Breast epithelium (tissue), 4 donors: Measurements from ENCODE around the gene LYPD4. TPM values are rescaled to one million over a fixed set of nuclear protein-coding genes. Genes with fewer than 3 reads are reported as not detected.

ENCODE experiments used
- DNase-seq, 2 donors: peaks; one replicate each; pipeline ENCODE4 v3.0.0-alpha.2; 2019; ENCODE audit warnings: low spot score in 2 of 2
- H3K27ac ChIP-seq, 2 donors: fragments of 200-600 bp; sonication (generic) in 1 of 2; one replicate each; pipeline ENCODE4 v1.5.1; 2016 to 2019; ENCODE audit warnings: mild to moderate bottlenecking in 1 of 2
- H3K27me3 ChIP-seq, 2 donors: fragments of 200-600 bp; sonication (generic) in 1 of 2; one replicate each; pipeline versions ENCODE4 v1.5.1 to v1.6.0; 2017 to 2019; ENCODE audit warnings: control low read depth in 1 of 2, mild to moderate bottlenecking in 1 of 2
- H3K36me3 ChIP-seq: fragments of 200-600 bp; one replicate; pipeline ENCODE4 v1.5.1; 2019
- H3K4me1 ChIP-seq, 2 donors: fragments of 200-600 bp; sonication (generic); one replicate each; pipeline ENCODE4 v1.5.1; 2016 to 2019; ENCODE audit warnings: control low read depth in 1 of 2
- H3K4me3 ChIP-seq, 3 donors: fragments of 200-600 bp; sonication (generic); 1 replicate in 2 of 3; 2 replicates in 1 of 3; pipeline ENCODE4 v1.5.1; 2016 to 2019; ENCODE audit warnings: mild to moderate bottlenecking in 3 of 3, moderate library complexity in 2 of 3
- H3K9me3 ChIP-seq, 2 donors: fragments of 200-600 bp; sonication (generic) in 1 of 2; one replicate each; pipeline ENCODE4 v1.5.1; 2016 to 2019; ENCODE audit warnings: control low read depth in 1 of 2
- POLR2A ChIP-seq: fragments of 450-650 bp; IDR thresholded peaks from one replicate; pipeline ENCODE4 v1.6.1; 2016; ENCODE audit warnings: antibody characterized with exemption, mild to moderate bottlenecking, moderate library complexity
- POLR2AphosphoS5 ChIP-seq, 3 donors: sonication (generic); formaldehyde crosslinking; IDR thresholded peaks; one replicate each; pipeline ENCODE4 v1.6.1; 2017; ENCODE audit warnings: antibody characterized with exemption in 3 of 3
- intact Hi-C: fragments of 100-400 bp; cut with DNase I; formaldehyde crosslinking; loops from one replicate; pipeline ENCODE4 v1.15.1; 2023; ENCODE audit warnings: low total_unique reads
- total RNA-seq, 3 donors: library from RNA; depleted of rRNA; stranded (reverse); fragments of >200 nt; gene quantifications; one replicate each; pipeline ENCODE4 v1.1.0, GENCODE V29; 2016
- TF ChIP-seq, protein P1 (sequence below), 3 donors: fragments of 450-650 bp; IDR thresholded peaks; one replicate each; pipeline ENCODE4 v1.5.1; 2016 to 2017; ENCODE audit warnings: antibody characterized with exemption in 3 of 3, mild to moderate bottlenecking in 3 of 3, moderate library complexity in 3 of 3

The LYPD4 gene
- total RNA-seq, 3 donors from 2014 or later, result not detected

DNA sequence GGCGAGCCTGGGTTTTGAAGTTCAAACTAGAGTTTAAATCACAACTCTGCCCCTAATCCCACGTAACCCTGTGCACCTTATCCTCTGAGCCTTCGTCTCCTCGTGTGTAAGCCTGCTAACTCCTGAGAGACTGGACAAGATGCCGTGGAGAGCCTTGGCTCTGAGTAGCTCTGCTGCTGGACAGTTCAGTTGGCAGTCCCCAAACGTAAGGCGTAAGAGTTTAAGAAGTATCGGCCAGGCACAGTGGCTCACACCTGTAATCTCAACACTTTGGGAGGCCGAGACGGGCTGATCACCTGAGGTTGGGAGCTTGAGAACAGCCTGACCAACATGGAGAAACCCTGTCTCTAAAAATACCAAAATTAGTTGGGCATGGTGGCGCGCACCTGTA, 27.9 kb upstream of the LYPD4 start:
- no peak overlapping the region for H3K4me3 ChIP-seq
- intact Hi-C loops, result no loop called here
- DNase-seq, result no peak
- H3K36me3 ChIP-seq, result no peaks in the 10 kb centered on the region
- peaks cover 0 to 5% of the 10 kb centered on the region in 2 donors for H3K4me1 ChIP-seq
- H3K27me3 ChIP-seq, result no peaks in the 10 kb centered on the region
- TF ChIP-seq POLR2A (no peak), POLR2AphosphoS5 (IDR thresholded peaks at IDR 0.05) (no peak)
- TF ChIP-seq, protein P1, sequence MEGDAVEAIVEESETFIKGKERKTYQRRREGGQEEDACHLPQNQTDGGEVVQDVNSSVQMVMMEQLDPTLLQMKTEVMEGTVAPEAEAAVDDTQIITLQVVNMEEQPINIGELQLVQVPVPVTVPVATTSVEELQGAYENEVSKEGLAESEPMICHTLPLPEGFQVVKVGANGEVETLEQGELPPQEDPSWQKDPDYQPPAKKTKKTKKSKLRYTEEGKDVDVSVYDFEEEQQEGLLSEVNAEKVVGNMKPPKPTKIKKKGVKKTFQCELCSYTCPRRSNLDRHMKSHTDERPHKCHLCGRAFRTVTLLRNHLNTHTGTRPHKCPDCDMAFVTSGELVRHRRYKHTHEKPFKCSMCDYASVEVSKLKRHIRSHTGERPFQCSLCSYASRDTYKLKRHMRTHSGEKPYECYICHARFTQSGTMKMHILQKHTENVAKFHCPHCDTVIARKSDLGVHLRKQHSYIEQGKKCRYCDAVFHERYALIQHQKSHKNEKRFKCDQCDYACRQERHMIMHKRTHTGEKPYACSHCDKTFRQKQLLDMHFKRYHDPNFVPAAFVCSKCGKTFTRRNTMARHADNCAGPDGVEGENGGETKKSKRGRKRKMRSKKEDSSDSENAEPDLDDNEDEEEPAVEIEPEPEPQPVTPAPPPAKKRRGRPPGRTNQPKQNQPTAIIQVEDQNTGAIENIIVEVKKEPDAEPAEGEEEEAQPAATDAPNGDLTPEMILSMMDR (IDR thresholded peaks at IDR 0.05), result no peak
- no peaks in the 10 kb centered on the region for H3K9me3 ChIP-seq
- peak overlapping the region in 1 of 2 donors; percentile 32 for H3K27ac ChIP-seq

DNA sequence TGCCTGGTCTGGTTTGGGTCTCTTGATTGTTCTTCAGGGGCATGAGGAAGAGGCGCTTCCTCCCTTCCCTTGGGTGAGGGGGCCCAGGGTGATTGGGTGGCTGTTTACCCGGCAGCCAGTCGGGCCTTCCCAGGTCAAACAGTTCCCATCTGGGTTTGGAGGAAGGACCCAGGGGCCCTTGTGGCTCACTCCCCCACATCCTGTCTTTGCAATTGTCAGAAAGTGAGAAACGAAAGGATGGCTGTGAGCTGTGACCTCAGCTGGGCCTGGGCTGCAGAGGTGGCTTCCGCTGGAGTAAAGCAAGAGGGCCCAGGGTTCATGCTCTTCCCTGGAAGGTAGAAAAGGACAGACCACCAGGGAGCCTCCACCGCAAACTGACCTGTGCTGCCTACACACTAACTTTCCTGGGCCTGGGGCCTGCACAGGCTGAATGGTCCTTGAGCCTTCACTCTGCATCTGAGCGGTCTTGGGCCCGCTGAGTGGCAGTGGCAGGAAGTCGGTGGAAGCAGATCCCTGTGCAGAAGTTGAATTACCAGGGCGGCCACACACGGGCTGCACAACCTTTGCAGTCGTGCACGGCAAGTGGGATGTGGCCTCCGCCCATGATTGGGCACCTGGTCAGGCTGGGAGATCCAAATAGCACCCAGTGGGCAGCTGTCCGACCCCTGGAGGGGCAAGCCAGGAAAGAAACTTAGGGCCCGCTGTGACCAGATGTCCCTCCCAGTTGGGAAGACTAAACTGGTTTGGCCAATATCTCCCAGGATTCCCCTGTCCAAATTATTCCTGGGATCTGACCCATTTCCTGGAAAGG, 27.3 kb upstream of the LYPD4 start:
- Histone ChIP-seq H3K27ac (peak overlapping the region in 1 of 2 donors; percentile 32), H3K4me1 (peaks cover 0 to 5% of the 10 kb centered on the region in 2 donors)

DNA sequence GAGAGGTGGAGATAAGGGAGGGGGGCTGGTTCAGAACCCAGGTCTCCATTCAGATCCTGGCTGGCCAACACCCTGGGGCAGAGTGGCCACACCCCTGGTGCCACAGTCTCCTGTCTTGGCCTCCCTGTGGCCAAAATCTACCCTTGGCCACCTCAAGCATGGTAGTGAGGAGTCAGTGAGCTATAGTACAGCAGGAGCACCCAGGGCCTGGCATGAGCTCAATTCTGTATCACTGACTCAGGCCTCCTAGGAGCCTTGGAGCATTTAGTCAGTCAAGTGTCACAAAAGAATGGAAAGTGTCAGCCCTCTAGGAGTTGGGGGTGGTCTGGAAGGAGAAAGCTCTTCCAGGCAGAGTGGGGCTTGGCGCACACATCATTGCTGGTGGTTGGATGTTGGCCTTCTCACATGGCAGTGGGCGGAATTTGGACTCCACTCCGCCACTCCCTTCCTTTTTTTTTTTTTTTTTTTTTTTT, 26.0 kb upstream of the LYPD4 start:
- no peaks in the 10 kb centered on the region for H3K36me3 ChIP-seq
- no peak for DNase-seq
- peaks cover 0 to 11% of the 10 kb centered on the region in 2 donors for H3K4me1 ChIP-seq
- H3K27me3 ChIP-seq, result no peaks in the 10 kb centered on the region
- TF ChIP-seq POLR2A (no peak), POLR2AphosphoS5 (IDR thresholded peaks at IDR 0.05) (no peak)
- TF ChIP-seq, protein P1 (IDR thresholded peaks at IDR 0.05), result no peak
- peak overlapping the region in 1 of 2 donors; percentile 19 for H3K27ac ChIP-seq
- H3K9me3 ChIP-seq, result no peaks in the 10 kb centered on the region
- intact Hi-C loops, result no loop called here
- no peak overlapping the region for H3K4me3 ChIP-seq

More for the DNA sequence above, 27.3 kb upstream of the LYPD4 start:
- Histone ChIP-seq H3K4me3 (no peak overlapping the region), H3K27me3 (no peaks in the 10 kb centered on the region), H3K9me3 (no peaks in the 10 kb centered on the region), H3K36me3 (no peaks in the 10 kb centered on the region)
- no peak for DNase-seq
- intact Hi-C loops, result no loop called here
- TF ChIP-seq, protein P1 (IDR thresholded peaks at IDR 0.05), result no peak
- TF ChIP-seq POLR2AphosphoS5 (IDR thresholded peaks at IDR 0.05) (no peak), POLR2A (no peak)

DNA sequence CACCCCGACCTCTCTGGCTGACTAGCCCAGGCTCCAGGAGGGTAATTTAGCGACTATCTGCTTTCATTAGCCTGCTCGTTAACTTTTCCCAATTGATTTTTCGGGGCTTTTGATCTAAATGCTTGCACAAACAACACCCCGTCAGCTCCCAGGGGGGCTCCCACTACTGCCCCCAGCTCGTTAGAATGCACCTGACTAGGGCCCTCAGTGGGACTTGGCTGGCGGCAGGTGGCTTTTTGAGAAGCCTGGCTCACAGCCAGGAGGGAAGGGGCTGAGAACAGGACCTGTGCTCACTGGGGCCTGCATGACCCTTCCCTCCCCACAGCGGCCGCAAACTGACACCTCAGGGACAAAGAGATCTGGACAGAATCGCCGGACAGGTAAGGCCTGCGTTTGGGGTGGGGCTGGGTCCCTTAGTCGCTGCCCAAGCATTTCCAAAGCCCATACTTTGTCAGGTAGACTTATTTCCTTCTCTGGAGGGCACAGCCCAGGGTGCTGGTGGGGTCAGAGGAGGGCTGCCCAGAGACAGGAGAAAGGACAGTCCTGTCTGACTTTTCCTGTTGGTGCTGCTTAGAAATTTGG, 25.0 kb upstream of the LYPD4 start:
- no peaks in the 10 kb centered on the region for H3K36me3 ChIP-seq
- intact Hi-C loops, result no loop called here
- no peak for TF ChIP-seq POLR2AphosphoS5 (IDR thresholded peaks at IDR 0.05)
- TF ChIP-seq POLR2A, result no peak
- TF ChIP-seq, protein P1 (IDR thresholded peaks at IDR 0.05), result no peak
- no peak overlapping the region for H3K27ac ChIP-seq
- no peak for DNase-seq
- peaks cover 2 to 11% of the 10 kb centered on the region in 2 donors for H3K4me1 ChIP-seq
- H3K9me3 ChIP-seq, result no peaks in the 10 kb centered on the region
- H3K4me3 ChIP-seq, result no peak overlapping the region
- H3K27me3 ChIP-seq, result no peaks in the 10 kb centered on the region

DNA sequence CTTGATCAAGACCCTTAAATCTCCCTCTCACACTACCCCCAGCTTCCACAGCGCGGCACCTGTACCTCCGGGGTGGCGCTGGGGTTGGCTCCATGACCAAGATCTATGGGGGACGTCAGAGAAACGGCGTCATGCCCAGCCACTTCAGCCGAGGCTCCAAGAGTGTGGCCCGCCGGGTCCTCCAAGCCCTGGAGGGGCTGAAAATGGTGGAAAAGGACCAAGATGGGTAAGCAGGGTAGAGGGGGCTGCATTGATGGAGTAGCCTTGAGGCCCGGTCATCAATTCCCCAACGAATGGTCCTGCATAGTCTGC, 24.5 kb upstream of the LYPD4 start:
- TF ChIP-seq POLR2A, result no peak
- no peaks in the 10 kb centered on the region for H3K9me3 ChIP-seq
- peaks cover 7 to 11% of the 10 kb centered on the region in 2 donors for H3K4me1 ChIP-seq
- no peak for DNase-seq
- H3K36me3 ChIP-seq, result no peaks in the 10 kb centered on the region
- intact Hi-C loops, result no loop called here
- H3K27me3 ChIP-seq, result no peaks in the 10 kb centered on the region
- no peak overlapping the region for H3K27ac ChIP-seq
- H3K4me3 ChIP-seq, result no peak overlapping the region
